ENCODE data around the gene FARP2. TPM values are rescaled to one million over a fixed set of nuclear protein-coding genes. Genes with fewer than 3 reads are reported as not detected.

FARP2 gene
- total and polyA plus RNA-seq, 10 of the 15 experiments (the other 5 are each of a cell fraction or from before 2014, with no cell fraction given): 5.5 to 67.5 (median 36.8) TPM

GRCh38 chr2:241316825-241317224 lies 39.3 kb upstream of the FARP2 start:
- no peak for ATAC-seq
- no peak for DNase-seq (ENCODE audit: low read depth, low spot score)
- Histone ChIP-seq H3K9ac (ENCODE audit: control insufficient read depth, insufficient read depth, low read length) (peak overlapping the region; percentile 81), H3K27me3 (replicated peaks in 1 of 2; ENCODE audit: control insufficient read depth in 2 of 2, insufficient read depth in 2 of 2, low read length in 1 of 2) (no peaks in the 10 kb centered on the region), H3K4me1 (ENCODE audit: control insufficient read depth, insufficient read depth, low read length) (peaks cover 17% of the 10 kb centered on the region), H4K20me1 (ENCODE audit: control insufficient read depth, insufficient read depth) (no peaks in the 10 kb centered on the region; the same call in 1 of the 2 replicates), H3K4me2 (ENCODE audit: control insufficient read depth, insufficient read depth) (peak overlapping the region; percentile 90), H3K27ac (ENCODE audit: control insufficient read depth, insufficient read depth) (peak overlapping the region; percentile 95), H3K9me3 (replicated peaks; ENCODE audit: control insufficient read depth, insufficient read depth, low read length) (no peaks in the 10 kb centered on the region), H3K4me3 (peak overlapping the region; percentile 88), H3K79me2 (ENCODE audit: control insufficient read depth, insufficient read depth, low read length) (peaks cover 94% of the 10 kb centered on the region), H3K36me3 (ENCODE audit: control insufficient read depth in 2 of 2, insufficient read depth in 2 of 2, low read length in 1 of 2) (no peaks in the 10 kb centered on the region), H2AFZ (ENCODE audit: control insufficient read depth, low read depth, low read length) (no peak overlapping the region)
- ChIA-PET CTCF (interaction anchor here (0.9 to 1.0 kb wide), 2 partner anchors 43 to 77 kb away, joined by 3 read pairs; no protein-coding TSS in a partner anchor), RAD21 (ENCODE audit: unreplicated experiment) (interaction anchor here (1.2 to 1.4 kb wide), 2 partner anchors 42 to 58 kb away, joined by 3 to 4 read pairs; no protein-coding TSS in a partner anchor), SMC1A (ENCODE audit: uncharacterized antibody, unreplicated experiment) (interaction anchor here (0.6 to 4.3 kb wide), 5 partner anchors 11 to 266 kb away, joined by 3 to 28 read pairs (median 3); no protein-coding TSS in a partner anchor), POLR2A (interaction anchor here (0.6 to 4.0 kb wide), 3 partner anchors 13 to 58 kb away, joined by 3 to 20 read pairs (median 3); no protein-coding TSS in a partner anchor)
- intact Hi-C loops (cut with micrococcal nuclease; ENCODE audit: unreplicated experiment): loop anchor here (5.0 kb wide), 2 partner anchors 75 to 215 kb away; partner anchors contain the start of gene MTERF4
- TF ChIP-seq CBFB (IDR thresholded peaks at IDR 0.05; ENCODE audit: low read depth): 0 out of 2 replicates have a peak, but pooled peaks have one; percentile 11
- TF ChIP-seq TBL1XR1 (IDR thresholded peaks at IDR 0.05; ENCODE audit: low read depth, low read length): no peak
- no TSS peak for BruUV-seq (replicated peaks)
- no peak for FAIRE-seq
- WGBS (ENCODE audit: insufficient coverage, insufficient replicate concordance, low lambda C conversion rate, missing lambda C conversion rate): 0% methylated on average over 4 of the region's 4 CpGs
- in situ Hi-C loops (cut with MboI): no loop called here

GRCh38 chr2:241317391-241317790 lies 38.7 kb upstream of the FARP2 start:
- H3K4me1 ChIP-seq (ENCODE audit: control insufficient read depth, insufficient read depth, low read length): peaks cover 21% of the 10 kb centered on the region
- TF ChIP-seq ZNF384 (IDR thresholded peaks at IDR 0.05; ENCODE audit: borderline replicate concordance, low read depth, low read length): peak; percentile 71; the same call in 1 of the 2 replicates
- TF ChIP-seq BMI1 (IDR thresholded peaks at IDR 0.05; ENCODE audit: borderline replicate concordance): no peak
- no peak for TF ChIP-seq ZNF687 (IDR thresholded peaks at IDR 0.05)
- TF ChIP-seq NFYB (IDR thresholded peaks at IDR 0.05; ENCODE audit: insufficient read depth, low read depth, low read length): no peak
- TF ChIP-seq POLR2A (IDR thresholded peaks at IDR 0.05; ENCODE audit: low read depth, low read length): 0 out of 2 replicates have a peak, but pooled peaks have one; percentile 25
- TF ChIP-seq JUNB (IDR thresholded peaks at IDR 0.05): 0 out of 2 replicates have a peak, but pooled peaks have one; percentile 10
- H3K27ac ChIP-seq (ENCODE audit: control insufficient read depth, insufficient read depth): peak overlapping the region; percentile 95
- 86% methylated on average over 4 of the region's 4 CpGs for WGBS (ENCODE audit: insufficient coverage, insufficient replicate concordance, low lambda C conversion rate, missing lambda C conversion rate)
- H3K4me3 ChIP-seq: peak overlapping the region; percentile 88
- ChIA-PET RAD21 (ENCODE audit: unreplicated experiment) (interaction anchor here (1.2 to 1.4 kb wide), 2 partner anchors 41 to 58 kb away, joined by 3 to 4 read pairs; no protein-coding TSS in a partner anchor), POLR2A (no interaction called here), SMC1A (ENCODE audit: uncharacterized antibody, unreplicated experiment) (interaction anchor here (0.6 to 4.3 kb wide), 6 partner anchors 11 to 266 kb away, joined by 3 to 28 read pairs (median 4); no protein-coding TSS in a partner anchor), CTCF (interaction anchor here (0.9 kb wide), 1 partner anchor 76 kb away, joined by 3 read pairs; no protein-coding TSS in a partner anchor)
- H2AFZ ChIP-seq (ENCODE audit: control insufficient read depth, low read depth, low read length): no peak overlapping the region
- no peaks in the 10 kb centered on the region for H3K36me3 ChIP-seq (ENCODE audit: control insufficient read depth in 2 of 2, insufficient read depth in 2 of 2, low read length in 1 of 2)
- H3K4me2 ChIP-seq (ENCODE audit: control insufficient read depth, insufficient read depth): peak overlapping the region; percentile 90
- intact Hi-C loops (cut with micrococcal nuclease; ENCODE audit: unreplicated experiment): loop anchor here (5.0 kb wide), 2 partner anchors 75 to 215 kb away; partner anchors contain the start of gene MTERF4
- TSS peak; percentile 46 for BruUV-seq (replicated peaks)
- H3K9me3 ChIP-seq (replicated peaks; ENCODE audit: control insufficient read depth, insufficient read depth, low read length): no peaks in the 10 kb centered on the region
- H4K20me1 ChIP-seq (ENCODE audit: control insufficient read depth, insufficient read depth): no peaks in the 10 kb centered on the region; the same call in 1 of the 2 replicates
- H3K9ac ChIP-seq (ENCODE audit: control insufficient read depth, insufficient read depth, low read length): peak overlapping the region; percentile 81
- no peak for FAIRE-seq
- in situ Hi-C loops (cut with MboI): no loop called here
- no peaks in the 10 kb centered on the region for H3K27me3 ChIP-seq (replicated peaks in 1 of 2; ENCODE audit: control insufficient read depth in 2 of 2, insufficient read depth in 2 of 2, low read length in 1 of 2)
- no peak for DNase-seq (ENCODE audit: low read depth, low spot score)
- H3K79me2 ChIP-seq (ENCODE audit: control insufficient read depth, insufficient read depth, low read length): peaks cover 93% of the 10 kb centered on the region
- no peak for ATAC-seq

All from GM12878 (cell line).